ENCODE measurements around the gene HES5.

The HES5 gene

DNA sequence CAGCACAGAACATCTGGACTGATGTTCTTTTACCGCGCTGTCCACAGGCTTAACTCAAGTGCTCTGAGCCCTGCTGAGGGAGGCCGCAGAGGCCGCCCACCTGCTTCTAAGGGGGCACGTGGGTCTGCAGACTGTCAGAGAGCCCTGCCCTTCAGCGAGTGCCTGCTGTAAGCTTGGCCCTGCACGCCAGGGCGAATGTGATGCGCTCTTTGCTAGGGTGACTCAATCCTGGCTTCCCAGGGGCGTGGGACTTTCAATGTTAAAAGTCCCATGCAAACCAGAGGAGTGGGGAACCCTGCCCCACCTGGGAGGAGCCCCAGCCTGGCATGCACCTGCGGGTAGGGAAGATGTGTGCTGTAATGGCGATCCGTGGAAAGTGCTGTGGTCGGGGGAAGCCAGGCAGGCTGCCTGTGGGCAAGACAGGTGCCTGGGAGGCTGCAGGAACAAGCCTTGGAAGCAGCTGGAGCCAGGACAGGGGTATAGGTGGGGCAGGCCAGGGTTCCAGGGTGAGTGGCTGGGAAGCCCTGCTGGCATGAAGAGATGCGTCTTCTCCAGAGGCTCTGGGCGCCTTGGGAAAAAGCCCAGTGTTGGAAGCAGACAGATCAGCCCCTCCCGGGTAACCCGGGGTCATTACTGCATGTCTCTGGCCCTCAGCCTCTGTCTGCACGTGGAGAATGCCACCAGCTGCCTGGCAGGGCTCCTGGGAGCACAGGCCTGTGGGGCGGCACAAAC, 3.1 kb downstream of the HES5 start:
- Histone ChIP-seq H3K9me3 (ENCODE audit: insufficient read depth, low read length) (no peaks in the 10 kb centered on the region), H3K4me3 (ENCODE audit: low read length) (peak overlapping the region; percentile 72), H3K4me2 (ENCODE audit: low read length) (peak overlapping the region; percentile 84), H3K27me3 (ENCODE audit: low read depth, low read length) (no peaks in the 10 kb centered on the region), H3K9ac (ENCODE audit: low read length) (peak overlapping the region; percentile 44), H2AFZ (ENCODE audit: low read depth, low read length) (no peak overlapping the region), H3K36me3 (replicated peaks; ENCODE audit: low read depth, low read length) (no peaks in the 10 kb centered on the region), H3K4me1 (ENCODE audit: low read length) (peaks cover 17% of the 10 kb centered on the region), H3K79me2 (ENCODE audit: low read length) (peaks cover 40% of the 10 kb centered on the region), H4K20me1 (ENCODE audit: insufficient read depth, low read length) (peaks cover 39% of the 10 kb centered on the region), H3K27ac (ENCODE audit: low read length) (no peak overlapping the region)
- no peak for TF ChIP-seq EZH2phosphoT487 (IDR thresholded peaks at IDR 0.05; ENCODE audit: low read depth)
- TF ChIP-seq, protein P1, sequence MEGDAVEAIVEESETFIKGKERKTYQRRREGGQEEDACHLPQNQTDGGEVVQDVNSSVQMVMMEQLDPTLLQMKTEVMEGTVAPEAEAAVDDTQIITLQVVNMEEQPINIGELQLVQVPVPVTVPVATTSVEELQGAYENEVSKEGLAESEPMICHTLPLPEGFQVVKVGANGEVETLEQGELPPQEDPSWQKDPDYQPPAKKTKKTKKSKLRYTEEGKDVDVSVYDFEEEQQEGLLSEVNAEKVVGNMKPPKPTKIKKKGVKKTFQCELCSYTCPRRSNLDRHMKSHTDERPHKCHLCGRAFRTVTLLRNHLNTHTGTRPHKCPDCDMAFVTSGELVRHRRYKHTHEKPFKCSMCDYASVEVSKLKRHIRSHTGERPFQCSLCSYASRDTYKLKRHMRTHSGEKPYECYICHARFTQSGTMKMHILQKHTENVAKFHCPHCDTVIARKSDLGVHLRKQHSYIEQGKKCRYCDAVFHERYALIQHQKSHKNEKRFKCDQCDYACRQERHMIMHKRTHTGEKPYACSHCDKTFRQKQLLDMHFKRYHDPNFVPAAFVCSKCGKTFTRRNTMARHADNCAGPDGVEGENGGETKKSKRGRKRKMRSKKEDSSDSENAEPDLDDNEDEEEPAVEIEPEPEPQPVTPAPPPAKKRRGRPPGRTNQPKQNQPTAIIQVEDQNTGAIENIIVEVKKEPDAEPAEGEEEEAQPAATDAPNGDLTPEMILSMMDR (IDR thresholded peaks at IDR 0.05; ENCODE audit: low read depth, low read length) = no peak

DNA sequence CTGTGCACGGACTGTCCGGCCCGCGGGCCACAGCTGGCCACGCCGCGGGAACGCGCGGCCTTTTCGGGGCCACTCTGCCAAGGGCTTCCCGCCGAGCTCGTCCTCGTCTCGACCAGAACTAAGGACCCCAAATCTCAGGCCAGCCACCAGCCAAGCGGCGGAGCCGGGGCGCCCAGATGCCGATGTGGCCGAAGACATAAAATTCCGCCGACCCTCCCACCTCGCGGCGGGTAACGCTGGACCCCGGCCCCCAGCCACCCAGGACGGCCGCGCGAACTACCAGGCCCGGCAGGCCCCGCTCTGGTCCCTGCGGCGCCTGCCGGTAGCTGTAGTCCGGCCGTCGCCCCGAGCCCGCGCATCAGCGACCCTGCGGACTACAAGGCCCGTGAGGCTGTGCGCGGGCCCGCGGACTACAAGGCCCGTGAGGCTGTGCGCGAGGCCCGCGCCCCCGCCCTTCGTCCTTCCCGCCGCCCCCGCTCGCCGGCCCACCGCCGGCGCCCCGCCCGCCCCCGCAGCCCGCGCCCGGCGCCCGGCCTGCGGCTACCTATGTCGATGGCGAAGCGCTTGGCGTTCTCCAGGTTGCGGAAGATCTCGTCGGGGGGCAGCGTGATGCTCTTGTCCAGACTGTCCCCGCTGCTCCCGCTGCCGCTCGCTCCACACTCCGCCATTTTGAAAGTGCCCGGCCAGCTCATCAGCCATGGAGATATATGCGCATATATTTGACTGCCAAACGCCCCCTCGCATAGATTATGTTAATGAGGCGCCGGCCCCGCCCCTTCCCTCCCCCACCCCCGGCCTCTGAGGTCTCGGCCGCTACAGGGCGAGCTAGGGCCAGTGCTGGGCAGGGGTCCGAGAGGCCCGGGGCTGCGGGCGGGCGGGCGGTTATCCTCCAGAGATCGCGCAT, 3.9 kb downstream of the HES5 start, which contains the start of gene PANK4:
Gene PANK4 (minus strand): TSS at position 677 of the 904 bp plus-strand sequence. CDS start 9 bp downstream, at position 668.
- H3K27ac ChIP-seq (ENCODE audit: low read length) = peak within 1 kb of the TSS; percentile 45
- H2AFZ ChIP-seq (ENCODE audit: low read depth, low read length) = no peak within 1 kb of the TSS
- peaks cover 48% of the 10 kb centered on the region for H3K79me2 ChIP-seq (ENCODE audit: low read length)
- peaks cover 47% of the 10 kb centered on the region for H4K20me1 ChIP-seq (ENCODE audit: insufficient read depth, low read length)
- TF ChIP-seq, protein P1 (IDR thresholded peaks at IDR 0.05; ENCODE audit: low read depth, low read length) = no peak
- TF ChIP-seq EZH2phosphoT487 (IDR thresholded peaks at IDR 0.05; ENCODE audit: low read depth) = no peak
- peaks cover under 1% of the 10 kb centered on the region for H3K36me3 ChIP-seq (replicated peaks; ENCODE audit: low read depth, low read length)
- H3K27me3 ChIP-seq (ENCODE audit: low read depth, low read length) = no peaks in the 10 kb centered on the region
- H3K9me3 ChIP-seq (ENCODE audit: insufficient read depth, low read length) = no peaks in the 10 kb centered on the region
- peaks cover 17% of the 10 kb centered on the region for H3K4me1 ChIP-seq (ENCODE audit: low read length)
- peak within 1 kb of the TSS; percentile 98 for H3K4me3 ChIP-seq (ENCODE audit: low read length)
- H3K9ac ChIP-seq (ENCODE audit: low read length) = peak within 1 kb of the TSS; percentile 92
- peak within 1 kb of the TSS; percentile 89 for H3K4me2 ChIP-seq (ENCODE audit: low read length)

DNA sequence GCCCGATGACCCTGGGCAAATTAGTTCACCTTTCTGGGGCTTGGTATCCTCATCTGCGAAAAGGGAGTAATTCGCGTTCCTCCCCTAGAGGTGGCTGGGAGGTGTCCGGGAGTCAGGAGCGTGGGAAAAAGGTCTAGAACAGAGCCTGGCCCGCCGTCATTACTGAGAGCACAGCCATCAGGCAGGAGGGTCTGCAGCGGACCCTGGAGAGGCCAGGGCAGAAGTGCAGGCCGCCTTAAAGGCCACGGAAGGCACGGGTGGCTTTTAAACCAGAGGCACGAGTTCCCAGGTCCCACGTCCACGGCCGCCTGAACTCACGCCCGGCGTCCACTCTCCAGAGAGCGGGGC, 4.5 kb downstream of the HES5 start:
- Histone ChIP-seq H3K9me3 (ENCODE audit: insufficient read depth, low read length) (no peaks in the 10 kb centered on the region), H3K9ac (ENCODE audit: low read length) (peak overlapping the region; percentile 92), H2AFZ (ENCODE audit: low read depth, low read length) (no peak overlapping the region), H3K4me1 (ENCODE audit: low read length) (peaks cover 17% of the 10 kb centered on the region), H3K36me3 (replicated peaks; ENCODE audit: low read depth, low read length) (peaks cover 7% of the 10 kb centered on the region), H3K4me3 (ENCODE audit: low read length) (peak overlapping the region; percentile 98), H3K4me2 (ENCODE audit: low read length) (peak overlapping the region; percentile 89), H3K79me2 (ENCODE audit: low read length) (peaks cover 51% of the 10 kb centered on the region), H4K20me1 (ENCODE audit: insufficient read depth, low read length) (peaks cover 50% of the 10 kb centered on the region), H3K27me3 (ENCODE audit: low read depth, low read length) (no peaks in the 10 kb centered on the region), H3K27ac (ENCODE audit: low read length) (peak overlapping the region; percentile 40)
- TF ChIP-seq, protein P1 (IDR thresholded peaks at IDR 0.05; ENCODE audit: low read depth, low read length) = no peak
- no peak for TF ChIP-seq EZH2phosphoT487 (IDR thresholded peaks at IDR 0.05; ENCODE audit: low read depth)
